ENCODE measurements around the gene IL17RE.

DNA sequence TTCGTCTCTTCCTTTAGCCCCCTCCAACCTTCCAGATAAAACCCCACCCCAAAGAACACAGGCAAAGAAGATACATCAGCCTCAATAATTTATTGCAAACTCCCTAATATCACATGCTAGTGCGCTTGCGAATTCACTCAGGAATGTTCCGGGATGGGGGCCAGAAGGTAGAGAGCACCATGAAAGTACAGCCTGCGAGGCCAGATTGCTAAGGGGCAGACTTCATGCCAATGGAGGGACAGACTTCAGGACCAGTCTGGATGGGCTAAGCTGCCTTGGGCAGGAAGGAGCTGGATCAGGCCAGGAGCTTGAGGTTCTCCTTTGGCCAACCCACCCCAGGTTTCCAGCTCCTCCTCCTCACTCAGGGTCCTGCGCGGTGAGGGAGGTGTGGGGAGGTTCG lies 36.0 kb upstream of the IL17RE start:
- TF ChIP-seq GABPA (tag; conservative IDR thresholded peaks at IDR 0.05; ENCODE audit: low read depth) (no peak), LEF1 (IDR thresholded peaks at IDR 0.05) (no peak), CC2D1A (IDR thresholded peaks at IDR 0.05) (no peak), ZFP91 (CRISPR knock-in tag; IDR thresholded peaks at IDR 0.05) (no peak), SP2 (IDR thresholded peaks at IDR 0.05; ENCODE audit: extremely low read depth, low read depth, low read length, poor library complexity, severe bottlenecking) (no peak), CREB1 (IDR thresholded peaks at IDR 0.05) (no peak), CREB1 (CRISPR knock-in tag; IDR thresholded peaks at IDR 0.05) (no peak), GTF2A2 (tag; IDR thresholded peaks at IDR 0.05) (no peak), NCOR1 (IDR thresholded peaks at IDR 0.05) (no peak), FOXA1 (IDR thresholded peaks at IDR 0.05; ENCODE audit: borderline replicate concordance) (no peak)
- TF ChIP-seq, protein P1, sequence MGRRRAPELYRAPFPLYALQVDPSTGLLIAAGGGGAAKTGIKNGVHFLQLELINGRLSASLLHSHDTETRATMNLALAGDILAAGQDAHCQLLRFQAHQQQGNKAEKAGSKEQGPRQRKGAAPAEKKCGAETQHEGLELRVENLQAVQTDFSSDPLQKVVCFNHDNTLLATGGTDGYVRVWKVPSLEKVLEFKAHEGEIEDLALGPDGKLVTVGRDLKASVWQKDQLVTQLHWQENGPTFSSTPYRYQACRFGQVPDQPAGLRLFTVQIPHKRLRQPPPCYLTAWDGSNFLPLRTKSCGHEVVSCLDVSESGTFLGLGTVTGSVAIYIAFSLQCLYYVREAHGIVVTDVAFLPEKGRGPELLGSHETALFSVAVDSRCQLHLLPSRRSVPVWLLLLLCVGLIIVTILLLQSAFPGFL (CRISPR knock-in tag; IDR thresholded peaks at IDR 0.05) = no peak
- TF ChIP-seq, protein P2, sequence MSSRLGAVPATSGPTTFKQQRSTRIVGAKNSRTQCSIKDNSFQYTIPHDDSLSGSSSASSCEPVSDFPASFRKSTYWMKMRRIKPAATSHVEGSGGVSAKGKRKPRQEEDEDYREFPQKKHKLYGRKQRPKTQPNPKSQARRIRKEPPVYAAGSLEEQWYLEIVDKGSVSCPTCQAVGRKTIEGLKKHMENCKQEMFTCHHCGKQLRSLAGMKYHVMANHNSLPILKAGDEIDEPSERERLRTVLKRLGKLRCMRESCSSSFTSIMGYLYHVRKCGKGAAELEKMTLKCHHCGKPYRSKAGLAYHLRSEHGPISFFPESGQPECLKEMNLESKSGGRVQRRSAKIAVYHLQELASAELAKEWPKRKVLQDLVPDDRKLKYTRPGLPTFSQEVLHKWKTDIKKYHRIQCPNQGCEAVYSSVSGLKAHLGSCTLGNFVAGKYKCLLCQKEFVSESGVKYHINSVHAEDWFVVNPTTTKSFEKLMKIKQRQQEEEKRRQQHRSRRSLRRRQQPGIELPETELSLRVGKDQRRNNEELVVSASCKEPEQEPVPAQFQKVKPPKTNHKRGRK (tag; IDR thresholded peaks at IDR 0.05) = no peak

All from K562 (cell line).